GM21786 (cell line): Measurements from ENCODE around the gene AVL9.
A peak's percentile ranks its signal among the peaks of the same experiment; 100 is the strongest.
"Not testable (repeated sequence)": the region's sequence is repeated elsewhere in the genome, so short reads cannot be mapped to it uniquely, and the experiment has no call there.

Experiments used
- ATAC-seq: cut with Tn5 transposase; IDR thresholded peaks from one replicate; pipeline ENCODE4 v1.9.1; 2021; ENCODE audit not compliant: unreplicated experiment

The AVL9 gene

DNA sequence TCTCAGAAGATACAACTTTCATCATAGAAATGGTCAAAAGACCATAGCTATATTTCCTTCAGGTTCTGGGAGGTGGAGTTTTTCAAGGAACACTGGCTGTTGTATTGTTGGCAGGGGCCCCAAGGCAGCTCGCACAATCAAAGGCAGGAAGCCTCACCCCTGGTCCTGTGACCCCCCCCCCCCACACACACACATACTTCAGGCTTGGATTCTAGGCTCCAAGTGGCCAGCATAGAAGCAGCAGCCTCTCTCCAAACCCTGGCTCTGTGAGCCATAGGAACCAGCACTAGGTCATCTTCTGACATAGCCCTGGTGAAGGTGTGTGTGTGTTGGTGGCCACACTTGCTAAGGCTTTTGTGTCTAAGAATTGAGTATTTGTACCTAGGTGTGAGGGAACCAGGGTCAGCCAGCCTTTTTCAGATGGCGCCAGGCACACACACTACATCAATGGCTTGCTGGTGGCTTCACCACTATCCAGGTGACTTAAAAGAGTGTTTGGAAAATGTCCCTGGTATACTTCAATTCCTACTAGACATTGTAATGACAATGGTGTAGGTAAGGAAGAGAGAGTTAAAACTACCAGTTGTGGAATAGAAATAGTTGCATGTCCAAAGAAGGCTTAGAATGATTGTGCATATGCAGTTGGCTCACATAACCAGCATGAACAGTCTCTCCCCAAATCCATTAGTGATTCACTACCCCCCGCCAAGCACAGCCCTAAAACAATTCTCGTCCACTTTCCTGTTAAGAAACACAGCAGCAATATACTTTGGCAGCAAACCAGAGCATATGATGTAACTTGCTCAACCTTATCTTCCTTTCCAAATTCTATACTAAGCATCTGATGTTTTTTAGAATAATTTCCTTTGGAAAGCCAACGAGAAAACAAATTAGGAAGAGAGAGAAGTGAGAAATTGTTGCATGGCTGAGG, 91.3 kb downstream of the AVL9 start:
- no peak for ATAC-seq

- no peak for ATAC-seq
Measured at GRCh38 chr7:32587411-32587948, 92.2 kb downstream of the AVL9 start.

DNA sequence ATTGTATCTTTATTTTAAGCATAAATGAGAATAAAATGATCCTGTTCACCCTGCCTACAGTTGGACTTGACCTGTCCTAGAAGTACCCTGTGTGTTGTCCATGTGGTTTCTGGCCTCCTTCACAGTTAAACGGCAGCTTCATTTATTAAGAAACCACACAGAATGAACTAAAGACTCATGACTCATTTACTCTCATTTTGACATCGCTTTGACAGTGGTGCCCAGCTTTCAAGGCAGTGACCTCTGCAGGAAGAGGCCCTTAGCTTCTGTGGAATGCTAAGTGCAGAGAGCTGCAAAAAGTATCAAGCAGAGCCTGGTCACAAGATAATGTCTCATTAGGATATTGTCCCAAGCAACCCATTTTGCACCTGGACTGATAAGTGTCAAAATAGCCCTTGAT, 93.4 kb downstream of the AVL9 start:
- ATAC-seq, result peak; percentile 83

- ATAC-seq, result no peak
Measured at GRCh38 chr7:32591938-32592337, 96.6 kb downstream of the AVL9 start.

DNA sequence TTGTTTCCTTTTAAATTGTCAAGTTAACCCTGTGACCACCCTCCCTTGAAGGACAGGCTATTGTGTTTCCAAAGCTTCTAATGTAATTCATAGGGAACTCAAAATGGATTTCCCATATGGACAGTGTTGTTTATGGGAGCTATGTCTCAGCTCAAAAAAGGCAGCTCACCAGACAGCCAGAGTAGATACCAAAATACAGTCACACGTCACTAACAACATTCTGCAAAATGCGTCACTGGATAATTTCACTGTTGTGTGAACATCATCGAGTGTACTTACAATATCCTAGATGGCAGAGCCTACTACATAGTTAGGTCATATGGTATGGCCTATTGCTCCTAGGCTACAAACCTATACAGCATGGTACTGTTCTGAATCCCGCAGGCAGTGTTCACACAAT, 97.4 kb downstream of the AVL9 start:
- no peak for ATAC-seq

- no peak for ATAC-seq
Measured at GRCh38 chr7:32594965-32595490, 99.7 kb downstream of the AVL9 start.

DNA sequence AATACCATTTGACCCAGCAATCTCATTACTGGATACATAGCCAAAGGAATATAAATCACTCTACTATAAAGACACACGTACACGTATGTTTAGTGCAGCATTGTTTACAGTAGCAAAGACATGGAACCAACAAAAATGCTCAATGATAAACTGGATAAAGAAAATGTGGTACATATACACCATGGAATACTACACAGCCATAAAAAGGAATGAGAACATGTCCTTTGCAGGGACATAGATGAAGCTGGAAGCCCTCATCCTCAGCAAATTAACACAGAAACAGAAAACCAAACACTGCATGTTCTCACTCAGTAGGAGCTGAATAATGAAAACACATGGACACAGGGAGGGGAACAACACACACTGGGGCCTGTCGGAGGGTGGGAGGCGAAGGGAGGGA, 105.9 kb downstream of the AVL9 start:
- not testable (repeated sequence) for ATAC-seq

DNA sequence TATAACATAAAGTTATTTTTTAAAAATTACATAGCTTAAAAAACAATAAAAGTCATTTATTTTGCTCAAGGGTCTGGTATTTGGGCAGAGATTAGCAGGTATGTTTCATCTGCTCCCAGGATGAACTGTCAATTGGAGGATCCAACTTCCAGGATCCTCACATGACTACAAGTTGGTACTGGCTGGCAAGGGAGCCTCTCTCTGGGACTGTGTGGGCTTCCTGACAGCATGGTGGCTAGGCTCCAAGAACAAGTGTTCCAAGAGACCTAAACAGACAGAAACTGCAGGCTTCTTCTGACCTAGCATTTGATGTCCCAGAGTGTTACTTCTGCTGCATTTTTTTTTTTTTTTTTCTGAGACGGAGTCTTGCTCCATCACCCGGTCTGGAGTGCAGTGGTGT, 107.2 kb downstream of the AVL9 start:
- no peak for ATAC-seq

- not testable (repeated sequence) for ATAC-seq
Measured at GRCh38 chr7:32603492-32603891, 108.2 kb downstream of the AVL9 start.

GRCh38 chr7:32604047-32604446, 108.8 kb downstream of the AVL9 start:
- ATAC-seq, result not testable (repeated sequence)

DNA sequence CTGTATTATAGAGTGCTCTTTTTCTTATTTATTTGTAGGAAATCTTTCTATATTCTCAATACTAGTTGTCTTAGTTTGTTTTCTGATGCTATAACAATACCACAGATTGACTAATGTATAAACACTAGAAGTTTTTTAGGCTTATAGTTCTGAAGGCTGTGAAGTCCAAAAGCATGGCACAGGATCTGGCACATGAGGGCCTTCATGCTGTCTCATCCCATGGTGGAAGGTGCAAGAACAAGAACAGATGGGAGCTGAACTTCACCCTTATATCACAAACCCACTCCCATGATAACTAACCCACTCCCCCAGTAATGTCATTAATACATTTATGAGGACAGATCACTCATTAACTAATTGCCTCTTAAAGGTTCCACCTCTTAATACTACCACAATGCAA, 109.7 kb downstream of the AVL9 start:
- ATAC-seq, result no peak

DNA sequence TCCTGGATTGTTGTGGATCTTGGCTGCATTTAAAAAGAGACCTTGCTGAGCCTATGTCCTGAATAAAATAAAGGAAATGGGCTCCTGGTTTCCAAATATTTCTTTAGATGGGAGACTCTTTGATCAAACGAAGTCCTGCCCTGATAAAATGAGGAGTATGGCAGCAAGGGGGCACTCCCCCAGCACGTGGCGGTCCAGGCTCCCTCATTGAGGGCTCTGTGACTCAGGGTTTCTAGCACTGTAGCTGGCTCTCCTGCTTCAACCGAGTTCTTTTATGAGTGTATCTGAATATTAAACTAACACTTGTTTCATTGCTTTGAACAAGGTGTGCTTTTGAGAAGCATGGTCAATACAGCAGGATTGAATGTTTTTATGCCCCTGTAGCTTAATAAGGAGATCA, 114.2 kb downstream of the AVL9 start:
- no peak for ATAC-seq

GRCh38 chr7:32611201-32612099, 116.2 kb downstream of the AVL9 start:
- no peak for ATAC-seq

- no peak for ATAC-seq
Measured at GRCh38 chr7:32616625-32617024, 121.3 kb downstream of the AVL9 start.

- no peak for ATAC-seq
Measured at GRCh38 chr7:32618470-32618869, 123.2 kb downstream of the AVL9 start.

GRCh38 chr7:32618987-32619386, 123.7 kb downstream of the AVL9 start:
- ATAC-seq, result no peak

DNA sequence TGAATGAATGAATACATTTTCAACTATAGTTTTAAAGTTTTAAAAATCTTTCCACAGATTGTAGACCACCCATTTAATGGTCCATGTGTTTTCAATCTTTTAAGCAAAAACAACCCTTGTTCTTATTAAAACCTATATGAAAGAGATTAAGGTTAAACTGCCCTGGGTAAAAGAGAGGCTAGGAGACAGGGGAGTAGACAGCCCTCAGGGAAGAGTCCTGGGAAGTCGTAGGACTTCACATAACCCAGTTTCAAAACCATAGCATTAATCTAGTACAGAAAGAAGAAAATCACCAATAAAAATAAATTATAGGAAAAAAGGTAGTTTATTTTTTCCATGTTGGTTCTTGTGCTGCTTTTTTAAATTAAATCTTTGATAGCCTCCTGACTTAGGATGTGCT, 124.1 kb downstream of the AVL9 start:
- not testable (repeated sequence) for ATAC-seq

DNA sequence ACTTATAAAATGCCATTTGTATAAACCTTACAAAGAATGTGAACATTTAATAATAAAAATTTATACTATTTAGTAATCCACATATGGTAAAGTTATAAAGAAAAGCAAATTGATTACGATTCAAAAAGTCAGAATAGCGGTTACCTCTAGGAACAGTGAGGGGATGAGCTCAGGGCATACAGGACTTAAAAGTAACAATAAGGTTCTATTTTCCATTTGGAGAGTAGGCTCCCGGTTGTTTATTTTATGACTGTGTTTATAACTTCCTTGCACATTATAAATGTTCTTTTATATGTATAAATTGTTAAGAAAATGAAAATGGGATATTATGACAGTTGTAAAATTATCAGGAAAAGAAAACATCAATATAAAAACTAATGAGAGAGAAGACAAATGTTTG, 135.7 kb downstream of the AVL9 start:
- no peak for ATAC-seq

GRCh38 chr7:32631590-32632497, 136.6 kb downstream of the AVL9 start:
- ATAC-seq, result not testable (repeated sequence)

- not testable (repeated sequence) for ATAC-seq
Measured at GRCh38 chr7:32633446-32633845, 138.2 kb downstream of the AVL9 start.
